ENCODE data around the gene RALGAPA2.

RALGAPA2 gene

GRCh38 chr20:20491784-20492264 lies 220.6 kb downstream of the RALGAPA2 start:
- DNase-seq = no peak

DNA sequence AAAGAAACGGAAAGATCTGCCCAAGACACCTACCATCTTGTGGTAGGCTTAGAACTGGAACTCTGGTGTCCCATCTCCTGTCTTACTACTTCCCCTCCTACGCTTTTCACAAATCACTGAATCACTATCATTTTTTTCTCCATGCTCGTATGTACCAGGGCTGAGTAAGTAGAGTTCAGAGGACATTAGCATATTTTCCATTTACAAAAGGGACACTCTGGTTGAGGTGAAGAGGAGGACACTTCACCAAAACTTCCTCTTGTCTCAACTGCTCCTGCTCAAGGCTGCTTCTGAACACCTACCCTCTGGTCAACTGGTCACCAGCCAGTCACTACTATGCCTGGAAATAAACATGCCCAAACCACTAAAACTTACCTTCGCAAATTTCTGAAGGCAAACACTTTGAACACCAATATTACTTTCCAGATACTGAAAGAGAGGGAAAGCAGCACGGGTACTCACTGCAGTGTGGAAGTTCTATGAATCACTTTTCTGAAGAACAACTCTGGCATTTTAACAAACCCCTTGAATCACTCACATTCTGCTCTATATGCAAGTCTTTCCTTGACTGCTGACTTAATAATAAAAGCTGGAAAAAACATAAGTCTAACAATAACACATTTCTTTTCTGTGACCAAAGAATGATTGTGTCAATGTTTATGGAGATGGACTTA lies 221.2 kb downstream of the RALGAPA2 start:
- no peak for DNase-seq

GRCh38 chr20:20490673-20491072 lies 221.8 kb downstream of the RALGAPA2 start:
- DNase-seq = no peak

GRCh38 chr20:20489648-20490341 lies 222.6 kb downstream of the RALGAPA2 start:
- DNase-seq = no peak

GRCh38 chr20:20489054-20489453 lies 223.4 kb downstream of the RALGAPA2 start:
- no peak for DNase-seq

- DNase-seq = no peak
Observed at GRCh38 chr20:20488388-20488787, 224.1 kb downstream of the RALGAPA2 start.

GRCh38 chr20:20487811-20488210 lies 224.6 kb downstream of the RALGAPA2 start:
- DNase-seq = no peak

- DNase-seq = no peak
Observed at GRCh38 chr20:20483328-20483727, 229.1 kb downstream of the RALGAPA2 start.

- DNase-seq = no peak
Observed at GRCh38 chr20:20482453-20482852, 230.0 kb downstream of the RALGAPA2 start.

GRCh38 chr20:20480689-20481088 lies 231.8 kb downstream of the RALGAPA2 start:
- no peak for DNase-seq

- no peak for DNase-seq
Observed at GRCh38 chr20:20480126-20480525, 232.3 kb downstream of the RALGAPA2 start.

DNA sequence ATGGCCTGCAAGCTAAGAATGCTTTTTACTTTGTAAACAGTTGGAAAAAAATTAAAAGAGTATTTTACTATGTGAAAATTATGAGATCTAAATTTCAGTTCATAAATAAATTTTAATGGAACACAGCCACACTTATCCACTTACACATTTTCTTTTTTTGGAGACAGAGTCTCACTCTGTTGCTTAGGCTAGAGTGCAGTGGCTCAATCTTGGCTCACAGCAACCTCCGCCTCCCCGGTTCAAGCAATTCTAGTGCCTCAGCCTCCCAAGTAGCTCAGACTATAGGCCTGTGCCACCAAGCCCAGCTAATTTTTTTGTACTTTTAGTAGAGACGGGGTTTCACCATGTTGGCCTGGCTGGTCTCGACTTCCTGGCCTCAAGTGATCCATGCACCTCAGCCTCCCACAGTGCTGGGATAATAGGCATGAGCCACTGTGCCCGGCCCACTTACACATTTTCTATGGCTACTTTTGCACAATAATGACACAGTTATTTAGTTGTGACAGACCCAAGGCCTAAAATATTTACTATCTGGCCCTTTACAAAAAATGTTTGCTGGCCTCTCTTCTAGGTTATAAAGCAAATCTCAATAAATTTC lies 234.9 kb downstream of the RALGAPA2 start:
- DNase-seq = no peak

DNA sequence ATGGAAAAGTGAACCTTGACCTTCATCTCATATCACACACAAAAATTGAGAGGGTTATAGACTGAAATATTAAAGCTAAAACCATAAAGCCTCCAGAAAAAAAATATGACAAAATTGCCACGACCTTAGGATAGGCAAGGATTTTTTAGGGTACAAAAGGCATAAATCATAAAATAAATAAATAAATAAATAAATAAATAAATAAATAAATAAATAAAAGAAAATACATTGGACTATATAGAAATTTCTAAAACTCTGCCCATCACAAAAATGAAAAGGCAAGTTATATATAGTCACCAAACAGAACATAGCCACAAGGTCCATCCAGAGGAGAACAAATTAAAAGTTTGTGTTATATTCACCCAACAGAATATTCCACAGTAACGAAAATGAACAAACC lies 235.9 kb downstream of the RALGAPA2 start:
- no peak for DNase-seq

DNA sequence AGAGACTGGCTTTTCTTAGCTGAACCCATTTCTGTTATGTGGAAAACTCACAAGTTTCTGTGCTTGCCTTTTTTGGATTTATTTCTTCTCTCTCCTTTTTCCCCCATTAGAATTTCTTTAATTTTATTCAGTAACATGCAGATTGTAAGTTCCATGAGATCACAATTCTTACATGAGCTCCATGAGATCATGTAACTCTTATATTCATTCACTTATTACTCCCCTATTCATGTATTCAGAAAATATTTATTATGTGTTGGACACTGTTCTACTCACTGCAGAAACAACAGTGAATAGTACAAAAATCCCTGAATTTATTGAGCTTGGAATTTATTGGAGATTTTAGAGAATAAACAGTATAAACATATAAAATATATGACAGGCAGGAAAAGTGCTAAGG lies 238.8 kb downstream of the RALGAPA2 start:
- DNase-seq = no peak

- no peak for DNase-seq
Observed at GRCh38 chr20:20472684-20473274, 239.7 kb downstream of the RALGAPA2 start.

DNA sequence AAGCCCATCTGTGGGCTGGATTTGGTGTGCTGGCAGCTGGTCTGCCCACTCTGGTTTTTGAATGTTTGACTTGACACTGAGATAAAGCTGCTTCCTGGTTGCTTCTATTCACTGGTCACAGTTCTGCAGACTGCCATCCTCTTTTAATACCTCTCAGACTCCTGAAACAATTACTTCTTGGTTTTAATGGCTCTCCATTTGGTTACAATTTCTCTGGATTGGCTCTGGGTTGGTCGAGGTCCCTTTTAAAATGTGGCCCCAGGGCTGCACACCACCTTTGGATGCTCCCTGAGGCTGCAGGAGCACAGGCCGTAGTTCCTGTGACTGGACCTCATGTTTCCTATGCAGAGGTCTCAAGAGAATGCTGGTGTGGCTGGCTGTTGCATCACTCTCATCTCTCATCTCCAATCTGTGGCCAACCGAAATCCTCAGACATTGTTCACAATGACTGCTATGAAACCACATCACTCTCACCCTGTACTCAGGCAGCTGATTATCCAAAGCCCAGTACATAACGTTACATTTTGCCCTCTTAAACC lies 246.0 kb downstream of the RALGAPA2 start:
- DNase-seq = peak; percentile 14

DNA sequence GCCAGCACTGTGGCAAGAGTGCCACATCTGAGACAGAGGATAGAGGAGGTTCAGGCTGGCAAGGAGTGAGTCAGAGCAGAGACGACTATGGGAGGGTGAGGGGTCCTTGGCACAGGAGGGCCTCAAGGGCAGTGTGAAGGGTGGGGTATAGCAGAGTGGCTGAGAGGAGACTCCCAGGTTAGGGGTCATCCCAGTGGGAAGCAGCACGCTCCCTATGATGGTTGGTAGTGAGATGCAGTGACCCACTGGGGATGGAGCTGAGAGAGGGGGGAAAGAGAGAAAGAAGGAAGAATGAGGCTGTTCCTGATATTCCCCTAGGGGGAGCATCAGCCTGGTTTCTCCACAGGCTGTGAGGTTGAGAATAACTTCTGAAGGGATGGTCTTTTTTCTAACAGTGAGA lies 247.2 kb downstream of the RALGAPA2 start:
- DNase-seq = peak; percentile 50

DNA sequence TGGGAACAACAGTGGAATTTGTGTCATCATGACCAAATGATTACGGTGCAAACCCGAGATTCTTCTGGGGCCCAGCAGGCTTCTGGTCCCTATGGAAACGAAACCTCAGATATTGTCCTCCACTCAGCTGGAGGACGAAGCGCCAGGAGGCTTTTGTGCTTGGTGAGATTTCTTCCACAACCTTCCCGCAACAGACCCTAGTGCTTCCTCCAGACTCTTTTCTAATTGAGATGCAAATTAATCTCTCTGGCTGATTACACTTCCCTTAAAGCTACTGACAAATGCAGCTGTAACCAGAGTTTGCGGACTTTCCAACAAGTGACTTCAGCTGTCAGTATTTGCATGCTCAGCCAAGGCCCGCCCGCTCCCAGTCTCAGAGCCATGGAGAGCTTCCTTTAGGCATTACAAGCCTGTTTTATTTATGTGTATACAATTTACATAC lies 248.5 kb downstream of the RALGAPA2 start:
- DNase-seq = peak; percentile 44

DNA sequence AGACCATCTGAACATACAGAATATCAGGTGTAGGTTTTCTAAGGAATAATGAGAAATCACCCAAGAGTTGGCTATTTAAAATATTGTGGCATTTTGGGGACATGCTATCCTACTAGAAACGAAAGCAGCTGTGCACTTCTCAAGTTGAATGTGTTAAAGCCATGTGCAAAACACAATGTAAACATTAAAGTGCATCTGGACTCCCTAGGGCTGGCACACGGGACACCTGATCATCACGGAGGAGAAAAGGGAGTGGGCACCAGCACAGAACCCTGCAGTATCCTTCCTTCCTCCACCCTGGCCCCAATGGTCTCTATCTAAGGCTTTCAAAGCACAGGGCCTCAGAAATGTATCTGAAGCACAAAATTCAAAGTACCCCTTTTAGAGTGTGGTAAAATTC lies 250.3 kb downstream of the RALGAPA2 start:
- DNase-seq = peak; percentile 22

DNA sequence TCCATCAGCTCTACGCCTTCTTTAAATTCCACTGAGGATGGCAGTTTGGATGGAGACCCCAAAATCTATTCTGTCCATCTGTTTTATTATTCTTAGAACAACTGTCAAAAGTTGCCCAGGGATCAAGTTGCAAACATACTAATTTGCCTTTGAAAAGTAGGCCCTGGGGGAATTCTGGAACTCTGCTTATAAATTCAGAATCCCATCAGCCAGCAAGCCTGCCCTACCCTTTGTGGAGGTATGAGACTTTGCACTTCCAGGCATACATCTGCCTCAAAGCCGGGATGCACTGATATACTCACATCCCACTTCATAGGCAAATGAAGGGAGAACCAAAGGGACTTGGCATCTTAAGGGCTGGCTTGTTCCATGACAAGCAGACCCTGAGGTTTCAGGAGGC lies 250.9 kb downstream of the RALGAPA2 start:
- no peak for DNase-seq

DNA sequence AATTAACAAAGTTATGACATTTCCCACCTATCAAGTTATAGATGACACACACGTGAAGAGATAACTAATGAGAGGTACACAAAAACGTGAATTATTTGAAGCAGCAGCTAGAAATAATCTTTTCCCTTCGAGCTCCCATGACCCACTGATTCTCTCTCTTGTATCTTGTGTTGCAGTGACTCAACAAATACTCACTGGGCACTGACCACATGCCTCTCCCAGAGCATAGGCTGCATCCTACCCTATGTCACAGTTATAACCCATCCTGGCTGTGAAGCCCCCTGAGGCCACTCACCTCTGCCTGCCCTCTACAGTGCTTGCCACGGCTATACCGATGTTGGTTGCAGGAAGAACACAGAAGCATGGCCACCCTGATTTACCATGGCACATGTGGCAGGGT lies 252.7 kb downstream of the RALGAPA2 start:
- DNase-seq = no peak

- peak; percentile 60 for DNase-seq
Observed at GRCh38 chr20:20457392-20458126, 254.9 kb downstream of the RALGAPA2 start.

DNA sequence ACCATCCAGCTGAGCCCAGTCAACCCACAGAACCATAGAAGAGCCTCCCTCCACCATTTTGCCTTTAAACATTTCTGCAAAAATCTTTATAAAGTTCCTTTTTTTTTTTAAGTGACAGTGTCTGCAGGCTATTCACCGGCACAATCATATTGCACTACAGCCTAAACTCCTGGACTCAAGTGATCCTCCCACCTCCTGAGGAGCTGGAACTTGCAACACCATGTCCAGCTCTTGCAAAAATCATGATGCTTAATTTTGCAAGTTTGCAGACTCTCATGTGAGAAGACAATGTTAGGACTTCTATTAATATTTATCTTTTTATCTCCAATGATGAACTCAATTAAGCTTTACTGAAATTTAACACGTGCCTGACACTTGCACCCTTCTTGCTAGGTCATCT lies 255.7 kb downstream of the RALGAPA2 start:
- no peak for DNase-seq
